Pancreas (tissue), 10 donors: ENCODE measurements around the gene MIPEP. TPM values are rescaled to one million over a fixed set of nuclear protein-coding genes. Genes with fewer than 3 reads are reported as not detected.

Experiments used
- ATAC-seq, 4 donors: fragments of 200-7000 bp; cut with Tn5 transposase; one replicate each; pipeline versions ENCODE4 v1.8.0 to v1.9.1; 2020; ENCODE audit warnings: mild to moderate bottlenecking in 4 of 4, moderate library complexity in 4 of 4
- DNase-seq, 6 donors: peaks; one replicate each; pipeline ENCODE4 v3.0.0-alpha.2; 2020
- FAIRE-seq: peaks from 2 replicates; lab custom pipeline; 2012; peaks lifted over from hg19 to GRCh38; lab: Jason Lieb, UNC
- H3K27ac ChIP-seq, 4 donors: fragments of 200-600 bp; sonication (generic); 1 replicate in 3 of 4; 2 replicates in 1 of 4; pipeline versions ENCODE4 v1.5.0 to v1.8.0; 2020
- H3K27me3 ChIP-seq, 4 donors: fragments of 200-600 bp; one replicate each; pipeline ENCODE4 v1.8.0; 2021
- H3K36me3 ChIP-seq, 3 donors: fragments of 200-600 bp; sonication (generic) in 1 of 3; one replicate each; pipeline versions ENCODE4 v1.5.0 to v1.8.0; 2020 to 2021
- H3K4me1 ChIP-seq, 3 donors: fragments of 200-600 bp; one replicate each; pipeline ENCODE4 v1.8.0; 2021
- H3K4me3 ChIP-seq, 4 donors: fragments of 200-600 bp; sonication (generic) in 2 of 4; one replicate each; pipeline versions ENCODE4 v1.5.0 to v1.8.0; 2020 to 2021
- H3K9me3 ChIP-seq, 4 donors: fragments of 200-600 bp; one replicate each; pipeline ENCODE4 v1.8.0; 2021
- WGBS, 2 donors: extraction: QIAGEN DNeasy Blood & Tissue Kit; methylation state at CpG; one replicate each; pipeline ENCODE4 v1.1.7; 2013; 5-methylcytosine and 5-hydroxymethylcytosine counted together
- intact Hi-C, 3 donors: fragments of 100-400 bp; cut with DNase I; formaldehyde crosslinking; loops; one replicate each; pipeline versions ENCODE4 v1.11.1 to v1.14.2; 2022
- polyA plus RNA-seq, 2 donors: library from polyadenylated mRNA; stranded (reverse); fragments of 200-250 nt; gene quantifications; one replicate each; pipeline ENCODE4 v1.2.3, GENCODE V29; 2013
- total RNA-seq, 6 donors: library from RNA; stranded (reverse); fragmentation: NEBNext Ultra II Directional in 4 of 6; extraction: Animal tissue kit (Norgen Biotek cat#: 25700) in 4 of 6; gene quantifications; one replicate each; pipeline versions ENCODE4 v1.2.1 to v1.2.4, GENCODE V29; 2021 to 2023
- TF ChIP-seq, protein P1 (sequence below), 4 donors: fragments of 200-600 bp; sonication (generic) in 3 of 4; IDR thresholded peaks; one replicate each; pipeline versions ENCODE4 v1.5.0 to v1.8.0; 2021; ENCODE audit warnings: antibody characterized with exemption in 4 of 4
- donor health status: healthy with polysubstance abuse.
- donor health status: DM: no; HTN: no; CAD: no; lungs with moderate emphysema.
- donor health status: DM: no; HTN: no; CAD: no.
- donor health status: control.
- donor health status: control.
- donor health status: Bipolar disorder and iron deficiency.
- donor health status: DM: yes; HTN: yes; CAD: no.
- donor health status: DM: no; HTN: no; CAD: no.
- donor health status: DM: no; HTN: no; CAD: no.
- donor health status: DM: yes; HTN: yes; CAD: no.

Gene MIPEP
- total and polyA plus RNA-seq, 8 donors, result 8.0 to 12.8 (median 10.6) TPM

GRCh38 chr13:23813635-23814034 lies 75.6 kb downstream of the MIPEP start:
- ATAC-seq, result no peak
- no peak overlapping the region for H3K4me3 ChIP-seq
- FAIRE-seq, result no peak
- 94 to 97% methylated on average over 3 of the region's 3 CpGs for WGBS, 2 donors
- H3K27ac ChIP-seq, result no peak overlapping the region
- H3K9me3 ChIP-seq, result no peaks in the 10 kb centered on the region
- no peak for DNase-seq
- no peaks in the 10 kb centered on the region for H3K27me3 ChIP-seq
- no peaks in the 10 kb centered on the region for H3K36me3 ChIP-seq
- peaks cover 0 to 4% (median 0%) of the 10 kb centered on the region in 3 donors for H3K4me1 ChIP-seq
- TF ChIP-seq, protein P1, sequence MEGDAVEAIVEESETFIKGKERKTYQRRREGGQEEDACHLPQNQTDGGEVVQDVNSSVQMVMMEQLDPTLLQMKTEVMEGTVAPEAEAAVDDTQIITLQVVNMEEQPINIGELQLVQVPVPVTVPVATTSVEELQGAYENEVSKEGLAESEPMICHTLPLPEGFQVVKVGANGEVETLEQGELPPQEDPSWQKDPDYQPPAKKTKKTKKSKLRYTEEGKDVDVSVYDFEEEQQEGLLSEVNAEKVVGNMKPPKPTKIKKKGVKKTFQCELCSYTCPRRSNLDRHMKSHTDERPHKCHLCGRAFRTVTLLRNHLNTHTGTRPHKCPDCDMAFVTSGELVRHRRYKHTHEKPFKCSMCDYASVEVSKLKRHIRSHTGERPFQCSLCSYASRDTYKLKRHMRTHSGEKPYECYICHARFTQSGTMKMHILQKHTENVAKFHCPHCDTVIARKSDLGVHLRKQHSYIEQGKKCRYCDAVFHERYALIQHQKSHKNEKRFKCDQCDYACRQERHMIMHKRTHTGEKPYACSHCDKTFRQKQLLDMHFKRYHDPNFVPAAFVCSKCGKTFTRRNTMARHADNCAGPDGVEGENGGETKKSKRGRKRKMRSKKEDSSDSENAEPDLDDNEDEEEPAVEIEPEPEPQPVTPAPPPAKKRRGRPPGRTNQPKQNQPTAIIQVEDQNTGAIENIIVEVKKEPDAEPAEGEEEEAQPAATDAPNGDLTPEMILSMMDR (IDR thresholded peaks at IDR 0.05), result no peak
- intact Hi-C loops, result no loop called here

GRCh38 chr13:23811366-23812062 lies 77.7 kb downstream of the MIPEP start:
- TF ChIP-seq, protein P1 (IDR thresholded peaks at IDR 0.05), result no peak
- intact Hi-C loops, result no loop called here
- Histone ChIP-seq H3K36me3 (no peaks in the 10 kb centered on the region), H3K27me3 (no peaks in the 10 kb centered on the region), H3K27ac (no peak overlapping the region), H3K4me1 (peaks cover 0 to 4% (median 0%) of the 10 kb centered on the region in 3 donors), H3K4me3 (no peak overlapping the region), H3K9me3 (no peaks in the 10 kb centered on the region)
- 73 to 79% methylated on average over 3 of the region's 3 CpGs for WGBS, 2 donors
- FAIRE-seq (no peak), ATAC-seq (no peak), DNase-seq (no peak)

- H3K27ac ChIP-seq, result no peak overlapping the region
- H3K9me3 ChIP-seq, result no peaks in the 10 kb centered on the region
- H3K36me3 ChIP-seq, result no peaks in the 10 kb centered on the region
- FAIRE-seq (no peak), ATAC-seq (no peak), DNase-seq (no peak)
- H3K4me3 ChIP-seq, result no peak overlapping the region
- TF ChIP-seq, protein P1 (IDR thresholded peaks at IDR 0.05), result no peak
- peaks cover 0 to 4% (median 0%) of the 10 kb centered on the region in 3 donors for H3K4me1 ChIP-seq
- no peaks in the 10 kb centered on the region for H3K27me3 ChIP-seq
- WGBS, 2 donors, result 78 to 85% methylated on average over 7 of the region's 7 CpGs
- intact Hi-C loops, result no loop called here
Measured at GRCh38 chr13:23810685-23811240, 78.4 kb downstream of the MIPEP start.

- FAIRE-seq (no peak), DNase-seq (no peak)
- intact Hi-C loops, result no loop called here
Measured at GRCh38 chr13:23808803-23809202, 80.4 kb downstream of the MIPEP start.

More at GRCh38 chr13:23808803-23809202, 80.4 kb downstream of the MIPEP start:
- Histone ChIP-seq H3K36me3 (no peaks in the 10 kb centered on the region), H3K4me1 (peaks cover 0 to 10% (median 0%) of the 10 kb centered on the region in 3 donors), H3K27me3 (no peaks in the 10 kb centered on the region), H3K27ac (no peak overlapping the region), H3K4me3 (no peak overlapping the region), H3K9me3 (no peaks in the 10 kb centered on the region)
- 99 to 100% methylated on average over 1 of the region's 1 CpG for WGBS, 2 donors
- ATAC-seq, result no peak
- TF ChIP-seq, protein P1 (IDR thresholded peaks at IDR 0.05), result no peak
